Adrenal gland (tissue), 5 donors: ENCODE measurements around the gene PLAAT2.

ENCODE experiments used
- CTCF ChIP-seq, 6 experiments: fragments of 450-650 bp in 4 of 6; fragments of 200-600 bp in 2 of 6; sonication (generic) in 1 of 6; IDR thresholded peaks; 1 replicate in 5 of 6; 2 replicates in 1 of 6; pipeline versions ENCODE4 v1.5.1 to v1.8.0; 2016 to 2021; ENCODE audit warnings: antibody characterized with exemption in 6 of 6, mild to moderate bottlenecking in 2 of 6, moderate library complexity in 1 of 6
- POLR2A ChIP-seq, 2 donors: fragments of 450-650 bp; IDR thresholded peaks; one replicate each; pipeline ENCODE4 v1.6.1; 2017; ENCODE audit warnings: antibody characterized with exemption in 2 of 2, mild to moderate bottlenecking in 2 of 2, moderate library complexity in 1 of 2
- donor health status: DM: no; HTN: no; CAD: no.

DNA sequence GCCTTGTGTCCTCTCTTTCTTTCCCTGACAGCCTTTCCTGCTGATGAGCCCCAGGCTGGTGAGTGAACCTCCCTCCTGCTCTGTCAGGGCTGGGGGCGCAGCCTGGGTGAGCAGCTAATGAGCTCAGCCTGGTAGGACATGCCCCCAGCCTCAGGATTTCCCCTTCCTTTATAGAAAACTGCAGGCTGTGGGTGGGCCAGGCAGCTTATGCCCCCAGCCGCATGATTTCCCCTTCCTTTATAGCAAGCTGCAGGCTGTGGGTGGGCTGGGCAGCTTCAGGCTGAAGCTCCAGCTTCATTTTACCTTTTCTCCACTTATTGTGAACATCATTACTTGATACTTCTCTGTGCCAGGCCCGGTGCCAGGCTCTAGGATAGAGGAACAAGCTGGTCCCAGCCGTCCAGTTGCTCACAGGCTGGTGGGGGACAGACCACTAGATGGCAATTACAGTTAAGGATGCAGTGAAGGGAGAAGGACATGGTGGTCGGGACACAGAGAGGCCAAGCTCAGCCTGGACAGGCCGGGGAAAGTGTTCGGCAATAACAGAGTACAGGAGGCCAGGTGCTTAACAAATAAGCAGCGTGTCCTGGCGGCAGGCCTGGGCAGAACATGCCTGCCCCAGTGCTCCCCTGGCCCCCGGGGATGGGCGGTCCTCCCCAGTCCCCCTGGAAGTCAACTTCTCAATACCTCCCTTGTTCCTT is 52.0 kb downstream of the PLAAT2 start:
- no peak for TF ChIP-seq CTCF (IDR thresholded peaks at IDR 0.05)
- TF ChIP-seq POLR2A (IDR thresholded peaks at IDR 0.05), result no peak
